ENCODE data around the gene CCDC182.

The CCDC182 gene

GRCh38 chr17:57696050-57696449 lies 49.0 kb downstream of the CCDC182 start:
- no peak for DNase-seq

All from activated CD8-positive, alpha-beta memory T cell treated with anti-CD3 and anti-CD28 coated beads, Interleukin-2, amount 50 U/mL, for 48 hours (primary cell).